ENCODE results near the gene MRM1.
A peak's percentile ranks its signal among the peaks of the same experiment; 100 is the strongest.

MRM1 gene

DNA sequence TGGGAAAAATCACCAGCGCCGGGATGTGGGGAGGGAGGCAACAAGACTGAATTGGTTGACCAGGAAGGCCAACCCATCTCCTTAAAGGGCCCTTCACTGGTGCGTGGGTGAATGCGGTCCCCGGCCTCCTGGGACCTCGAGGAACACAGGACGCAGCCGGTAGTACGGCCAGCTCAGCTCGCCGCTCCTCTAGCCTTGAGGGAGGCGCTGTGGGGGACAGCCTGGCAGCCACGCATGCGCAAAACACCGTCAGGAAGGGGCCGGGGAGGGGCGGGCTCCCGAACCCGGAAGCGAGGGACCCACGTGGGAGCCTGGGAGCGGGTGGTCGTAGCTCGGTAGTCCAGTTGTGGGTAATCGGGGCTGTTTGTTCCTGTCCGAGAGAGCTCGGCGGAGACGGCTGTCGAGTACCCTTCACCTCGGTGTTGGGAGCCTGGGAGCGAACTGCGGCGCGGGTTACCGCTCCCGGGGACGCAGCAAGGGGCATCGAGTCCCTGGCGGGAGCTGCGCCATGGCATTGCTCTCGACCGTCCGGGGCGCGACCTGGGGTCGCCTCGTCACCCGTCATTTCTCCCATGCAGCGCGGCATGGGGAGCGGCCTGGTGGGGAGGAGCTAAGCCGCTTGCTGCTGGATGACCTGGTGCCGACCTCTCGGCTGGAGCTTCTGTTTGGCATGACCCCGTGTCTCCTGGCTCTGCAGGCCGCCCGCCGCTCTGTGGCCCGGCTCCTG lies at the start of gene MRM1:
Gene MRM1, plus strand, starts transcription at position 281 of the 727 bp plus-strand sequence. Its CDS starts 228 bp downstream, at position 509.
- H3K9ac ChIP-seq (ENCODE audit: low read depth, low read length) = peak within 1 kb of the TSS; percentile 89
- peaks cover 8% of the 10 kb centered on the region; the same call in 1 of the 2 replicates for H3K27me3 ChIP-seq (ENCODE audit: insufficient read depth, low read length)
- H3K4me1 ChIP-seq (ENCODE audit: insufficient read depth, low read length) = peaks cover 13% of the 10 kb centered on the region; the same call in 1 of the 2 replicates
- H3K9me3 ChIP-seq (ENCODE audit: insufficient read depth, low read depth, low read length) = no peaks in the 10 kb centered on the region
- peak within 1 kb of the TSS; percentile 90 for H3K4me3 ChIP-seq (ENCODE audit: low read length)
- H3K36me3 ChIP-seq (ENCODE audit: insufficient read depth, low read depth, low read length) = peaks cover 33% of the 10 kb centered on the region
- H3K27ac ChIP-seq (ENCODE audit: low read length) = peak within 1 kb of the TSS; percentile 60

GRCh38 chr17:36553459-36553858 lies 47.9 kb upstream of the MRM1 start:
- Histone ChIP-seq H3K4me3 (ENCODE audit: low read length) (no peak overlapping the region), H3K9ac (ENCODE audit: low read depth, low read length) (no peak overlapping the region), H3K27ac (ENCODE audit: low read length) (no peak overlapping the region), H3K4me1 (ENCODE audit: insufficient read depth, low read length) (no peaks in the 10 kb centered on the region), H3K36me3 (ENCODE audit: insufficient read depth, low read depth, low read length) (peaks cover 34% of the 10 kb centered on the region), H3K9me3 (ENCODE audit: insufficient read depth, low read depth, low read length) (no peaks in the 10 kb centered on the region), H3K27me3 (ENCODE audit: insufficient read depth, low read length) (no peaks in the 10 kb centered on the region)

DNA sequence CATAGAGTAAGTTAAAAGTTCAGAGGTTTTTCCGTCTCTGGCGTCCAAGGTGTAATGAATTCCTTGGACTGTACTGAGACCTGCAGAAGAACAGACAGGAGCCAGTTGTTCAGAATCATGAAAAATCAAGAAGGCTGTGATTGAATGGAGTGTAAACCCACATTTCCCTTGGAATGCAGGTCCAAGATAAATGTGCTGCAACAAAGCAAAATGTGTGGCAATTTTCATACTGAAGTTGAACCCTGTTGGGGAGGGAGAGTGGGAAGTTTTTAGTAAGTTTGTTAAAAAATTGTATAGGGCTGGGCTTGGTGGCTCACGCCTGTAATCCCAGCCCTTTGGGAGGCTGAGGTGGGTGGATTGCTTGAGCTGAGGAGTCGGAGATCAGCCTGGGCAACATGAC lies 35.3 kb upstream of the MRM1 start:
- Histone ChIP-seq H3K27me3 (ENCODE audit: insufficient read depth, low read length) (no peaks in the 10 kb centered on the region), H3K27ac (ENCODE audit: low read length) (no peak overlapping the region), H3K4me1 (ENCODE audit: insufficient read depth, low read length) (no peaks in the 10 kb centered on the region), H3K4me3 (ENCODE audit: low read length) (no peak overlapping the region), H3K9me3 (ENCODE audit: insufficient read depth, low read depth, low read length) (no peaks in the 10 kb centered on the region), H3K9ac (ENCODE audit: low read depth, low read length) (no peak overlapping the region), H3K36me3 (ENCODE audit: insufficient read depth, low read depth, low read length) (peaks cover 56% of the 10 kb centered on the region)

GRCh38 chr17:36575028-36575427 lies 26.4 kb upstream of the MRM1 start:
- H3K4me1 ChIP-seq (ENCODE audit: insufficient read depth, low read length) = no peaks in the 10 kb centered on the region
- peaks cover 41% of the 10 kb centered on the region for H3K36me3 ChIP-seq (ENCODE audit: insufficient read depth, low read depth, low read length)
- H3K4me3 ChIP-seq (ENCODE audit: low read length) = no peak overlapping the region
- no peaks in the 10 kb centered on the region for H3K27me3 ChIP-seq (ENCODE audit: insufficient read depth, low read length)
- H3K9me3 ChIP-seq (ENCODE audit: insufficient read depth, low read depth, low read length) = no peaks in the 10 kb centered on the region
- no peak overlapping the region for H3K9ac ChIP-seq (ENCODE audit: low read depth, low read length)
- H3K27ac ChIP-seq (ENCODE audit: low read length) = no peak overlapping the region

DNA sequence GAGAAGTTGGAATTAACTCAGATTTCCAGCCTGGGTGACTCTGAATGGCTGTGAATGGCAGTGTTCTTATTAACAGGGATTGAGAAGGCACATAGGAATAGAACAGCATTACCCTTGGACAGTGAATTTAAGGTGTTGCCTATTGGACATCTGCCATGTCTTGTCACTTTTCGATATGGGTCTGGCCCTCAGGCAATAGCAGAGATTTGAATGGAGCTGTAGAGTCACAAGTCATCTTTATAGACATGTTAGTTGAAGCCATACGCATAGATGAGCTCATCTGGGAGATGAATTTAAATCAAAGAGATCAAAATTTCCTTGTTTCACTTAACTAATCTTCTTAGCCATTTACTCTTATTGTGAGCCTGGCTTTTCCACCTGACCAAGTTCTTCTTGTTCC lies 24.6 kb upstream of the MRM1 start:
- Histone ChIP-seq H3K36me3 (ENCODE audit: insufficient read depth, low read depth, low read length) (peaks cover 54% of the 10 kb centered on the region), H3K27ac (ENCODE audit: low read length) (no peak overlapping the region)

GRCh38 chr17:36578671-36579070 lies 22.7 kb upstream of the MRM1 start:
- Histone ChIP-seq H3K9ac (ENCODE audit: low read depth, low read length) (no peak overlapping the region), H3K27ac (ENCODE audit: low read length) (no peak overlapping the region), H3K4me3 (ENCODE audit: low read length) (no peak overlapping the region), H3K36me3 (ENCODE audit: insufficient read depth, low read depth, low read length) (peaks cover 55% of the 10 kb centered on the region), H3K9me3 (ENCODE audit: insufficient read depth, low read depth, low read length) (no peaks in the 10 kb centered on the region), H3K4me1 (ENCODE audit: insufficient read depth, low read length) (no peaks in the 10 kb centered on the region), H3K27me3 (ENCODE audit: insufficient read depth, low read length) (no peaks in the 10 kb centered on the region)

More for the DNA sequence above, 24.6 kb upstream of the MRM1 start:
- H3K9me3 ChIP-seq (ENCODE audit: insufficient read depth, low read depth, low read length) = no peaks in the 10 kb centered on the region
- H3K9ac ChIP-seq (ENCODE audit: low read depth, low read length) = no peak overlapping the region
- no peaks in the 10 kb centered on the region for H3K27me3 ChIP-seq (ENCODE audit: insufficient read depth, low read length)
- no peaks in the 10 kb centered on the region for H3K4me1 ChIP-seq (ENCODE audit: insufficient read depth, low read length)
- H3K4me3 ChIP-seq (ENCODE audit: low read length) = no peak overlapping the region

DNA sequence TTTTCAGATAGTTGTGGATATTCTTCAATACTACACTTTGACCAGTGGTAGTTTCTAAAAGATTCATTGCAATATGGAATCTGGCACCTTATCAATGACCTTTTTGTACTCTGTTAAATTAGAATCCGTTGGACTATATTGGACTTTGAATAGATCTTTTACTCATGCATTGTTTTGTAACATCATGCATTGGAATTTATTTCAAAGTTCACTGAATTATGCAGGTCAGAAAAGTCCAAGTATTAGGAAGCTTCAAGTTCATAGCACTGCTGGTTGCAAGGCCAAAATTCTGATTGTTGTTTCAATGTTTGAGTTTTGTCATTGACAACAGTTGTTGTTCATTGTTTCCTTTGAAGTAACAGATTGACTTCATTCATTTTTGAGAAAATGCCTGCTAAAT lies 17.6 kb upstream of the MRM1 start:
- Histone ChIP-seq H3K9me3 (ENCODE audit: insufficient read depth, low read depth, low read length) (no peaks in the 10 kb centered on the region), H3K27ac (ENCODE audit: low read length) (no peak overlapping the region), H3K27me3 (ENCODE audit: insufficient read depth, low read length) (no peaks in the 10 kb centered on the region), H3K4me3 (ENCODE audit: low read length) (no peak overlapping the region), H3K36me3 (ENCODE audit: insufficient read depth, low read depth, low read length) (peaks cover 84% of the 10 kb centered on the region), H3K9ac (ENCODE audit: low read depth, low read length) (no peak overlapping the region), H3K4me1 (ENCODE audit: insufficient read depth, low read length) (no peaks in the 10 kb centered on the region)

GRCh38 chr17:36586138-36586537 lies 15.2 kb upstream of the MRM1 start:
- Histone ChIP-seq H3K4me3 (ENCODE audit: low read length) (no peak overlapping the region), H3K27ac (ENCODE audit: low read length) (no peak overlapping the region), H3K27me3 (ENCODE audit: insufficient read depth, low read length) (no peaks in the 10 kb centered on the region), H3K9ac (ENCODE audit: low read depth, low read length) (no peak overlapping the region), H3K4me1 (ENCODE audit: insufficient read depth, low read length) (peaks cover 1% of the 10 kb centered on the region; the same call in 1 of the 2 replicates), H3K9me3 (ENCODE audit: insufficient read depth, low read depth, low read length) (no peaks in the 10 kb centered on the region), H3K36me3 (ENCODE audit: insufficient read depth, low read depth, low read length) (peaks cover 72% of the 10 kb centered on the region)

- Histone ChIP-seq H3K36me3 (ENCODE audit: insufficient read depth, low read depth, low read length) (peaks cover 42% of the 10 kb centered on the region), H3K27me3 (ENCODE audit: insufficient read depth, low read length) (no peaks in the 10 kb centered on the region), H3K27ac (ENCODE audit: low read length) (no peak overlapping the region)
These were observed 11.3 kb upstream of the MRM1 start for GRCh38 chr17:36590082-36590481.

DNA sequence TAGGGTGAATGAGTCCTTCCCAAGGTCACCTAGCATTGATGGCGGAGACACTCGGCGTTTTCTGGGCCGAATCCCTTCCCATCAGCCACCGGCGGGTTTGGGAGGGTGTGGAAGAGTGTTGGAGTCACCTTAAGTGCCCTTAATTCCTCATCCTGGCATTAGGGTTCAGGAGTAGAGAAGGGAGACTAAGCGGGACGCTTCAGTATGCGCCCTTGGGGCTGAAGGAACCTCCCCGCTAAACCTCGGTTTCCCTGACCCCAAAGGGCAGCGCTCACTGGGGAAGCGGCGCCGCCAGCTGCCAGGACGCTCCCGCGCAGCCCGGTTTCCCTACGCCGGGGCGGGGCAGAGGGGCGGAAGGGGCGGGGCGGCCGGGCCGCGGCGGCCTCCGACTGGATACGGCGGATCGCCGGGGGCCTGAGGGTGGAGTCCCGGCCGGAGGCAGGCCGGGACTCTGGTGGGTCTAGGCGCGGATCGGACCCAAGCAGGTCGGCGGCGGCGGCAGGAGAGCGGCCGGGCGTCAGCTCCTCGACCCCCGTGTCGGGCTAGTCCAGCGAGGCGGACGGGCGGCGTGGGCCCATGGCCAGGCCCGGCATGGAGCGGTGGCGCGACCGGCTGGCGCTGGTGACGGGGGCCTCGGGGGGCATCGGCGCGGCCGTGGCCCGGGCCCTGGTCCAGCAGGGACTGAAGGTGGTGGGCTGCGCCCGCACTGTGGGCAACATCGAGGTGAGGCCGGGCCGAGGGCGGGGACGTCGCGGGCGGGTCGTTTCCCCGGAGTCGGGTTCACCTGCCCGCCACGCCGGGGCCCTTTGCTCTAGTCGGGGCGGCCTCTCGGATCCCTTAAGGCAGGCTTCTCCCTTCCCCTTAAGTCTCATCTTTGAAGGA lies 9.7 kb upstream of the MRM1 start, which contains the start of gene DHRS11:
Gene DHRS11, plus strand, starts transcription at position 446 of the 882 bp plus-strand sequence. Its CDS starts 131 bp downstream, at position 577.
- Histone ChIP-seq H3K27ac (ENCODE audit: low read length) (peak within 1 kb of the TSS; percentile 32), H3K36me3 (ENCODE audit: insufficient read depth, low read depth, low read length) (peaks cover 38% of the 10 kb centered on the region), H3K27me3 (ENCODE audit: insufficient read depth, low read length) (no peaks in the 10 kb centered on the region), H3K9ac (ENCODE audit: low read depth, low read length) (peak within 1 kb of the TSS; percentile 77; the same call in 1 of the 2 replicates), H3K4me1 (ENCODE audit: insufficient read depth, low read length) (peaks cover 9% of the 10 kb centered on the region; the same call in 1 of the 2 replicates), H3K9me3 (ENCODE audit: insufficient read depth, low read depth, low read length) (no peaks in the 10 kb centered on the region), H3K4me3 (ENCODE audit: low read length) (peak within 1 kb of the TSS; percentile 70)

More at GRCh38 chr17:36590082-36590481, 11.3 kb upstream of the MRM1 start:
- Histone ChIP-seq H3K4me3 (ENCODE audit: low read length) (no peak overlapping the region), H3K9ac (ENCODE audit: low read depth, low read length) (no peak overlapping the region), H3K9me3 (ENCODE audit: insufficient read depth, low read depth, low read length) (no peaks in the 10 kb centered on the region), H3K4me1 (ENCODE audit: insufficient read depth, low read length) (peaks cover 9% of the 10 kb centered on the region; the same call in 1 of the 2 replicates)

DNA sequence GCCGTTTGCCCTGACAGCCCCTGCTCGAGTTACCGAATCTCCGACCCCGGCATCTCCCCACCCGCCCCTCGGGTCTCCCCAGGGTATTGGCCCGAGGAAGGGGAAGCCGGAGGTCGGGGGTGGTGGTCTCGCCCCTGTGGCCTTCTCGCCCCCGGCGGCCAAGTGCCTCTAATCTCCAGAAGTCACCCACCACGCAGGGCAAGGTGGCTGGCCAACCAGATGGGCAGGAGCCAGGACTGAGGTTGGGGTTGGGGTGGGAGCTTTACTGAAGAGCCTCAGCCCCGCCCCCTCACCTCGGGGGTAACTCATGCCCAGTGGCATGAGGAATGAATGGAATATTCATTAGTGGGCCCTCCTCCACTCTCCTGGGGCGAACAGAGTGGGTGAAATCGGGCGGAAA lies 9.1 kb upstream of the MRM1 start:
- no peaks in the 10 kb centered on the region for H3K27me3 ChIP-seq (ENCODE audit: insufficient read depth, low read length)
- H3K4me1 ChIP-seq (ENCODE audit: insufficient read depth, low read length) = peaks cover 9% of the 10 kb centered on the region; the same call in 1 of the 2 replicates
- H3K4me3 ChIP-seq (ENCODE audit: low read length) = peak overlapping the region; percentile 70
- H3K9ac ChIP-seq (ENCODE audit: low read depth, low read length) = peak overlapping the region; percentile 62; the same call in 1 of the 2 replicates
- peaks cover 38% of the 10 kb centered on the region for H3K36me3 ChIP-seq (ENCODE audit: insufficient read depth, low read depth, low read length)
- H3K9me3 ChIP-seq (ENCODE audit: insufficient read depth, low read depth, low read length) = no peaks in the 10 kb centered on the region
- H3K27ac ChIP-seq (ENCODE audit: low read length) = peak overlapping the region; percentile 30
